LoVo (cell line): Measurements from ENCODE around the gene LAMA5.

Experiments
- DNase-seq: peaks from one replicate; pipeline ENCODE4 v3.0.0-alpha.2; 2016; ENCODE audit warnings: low spot score

LAMA5 gene, protein sequence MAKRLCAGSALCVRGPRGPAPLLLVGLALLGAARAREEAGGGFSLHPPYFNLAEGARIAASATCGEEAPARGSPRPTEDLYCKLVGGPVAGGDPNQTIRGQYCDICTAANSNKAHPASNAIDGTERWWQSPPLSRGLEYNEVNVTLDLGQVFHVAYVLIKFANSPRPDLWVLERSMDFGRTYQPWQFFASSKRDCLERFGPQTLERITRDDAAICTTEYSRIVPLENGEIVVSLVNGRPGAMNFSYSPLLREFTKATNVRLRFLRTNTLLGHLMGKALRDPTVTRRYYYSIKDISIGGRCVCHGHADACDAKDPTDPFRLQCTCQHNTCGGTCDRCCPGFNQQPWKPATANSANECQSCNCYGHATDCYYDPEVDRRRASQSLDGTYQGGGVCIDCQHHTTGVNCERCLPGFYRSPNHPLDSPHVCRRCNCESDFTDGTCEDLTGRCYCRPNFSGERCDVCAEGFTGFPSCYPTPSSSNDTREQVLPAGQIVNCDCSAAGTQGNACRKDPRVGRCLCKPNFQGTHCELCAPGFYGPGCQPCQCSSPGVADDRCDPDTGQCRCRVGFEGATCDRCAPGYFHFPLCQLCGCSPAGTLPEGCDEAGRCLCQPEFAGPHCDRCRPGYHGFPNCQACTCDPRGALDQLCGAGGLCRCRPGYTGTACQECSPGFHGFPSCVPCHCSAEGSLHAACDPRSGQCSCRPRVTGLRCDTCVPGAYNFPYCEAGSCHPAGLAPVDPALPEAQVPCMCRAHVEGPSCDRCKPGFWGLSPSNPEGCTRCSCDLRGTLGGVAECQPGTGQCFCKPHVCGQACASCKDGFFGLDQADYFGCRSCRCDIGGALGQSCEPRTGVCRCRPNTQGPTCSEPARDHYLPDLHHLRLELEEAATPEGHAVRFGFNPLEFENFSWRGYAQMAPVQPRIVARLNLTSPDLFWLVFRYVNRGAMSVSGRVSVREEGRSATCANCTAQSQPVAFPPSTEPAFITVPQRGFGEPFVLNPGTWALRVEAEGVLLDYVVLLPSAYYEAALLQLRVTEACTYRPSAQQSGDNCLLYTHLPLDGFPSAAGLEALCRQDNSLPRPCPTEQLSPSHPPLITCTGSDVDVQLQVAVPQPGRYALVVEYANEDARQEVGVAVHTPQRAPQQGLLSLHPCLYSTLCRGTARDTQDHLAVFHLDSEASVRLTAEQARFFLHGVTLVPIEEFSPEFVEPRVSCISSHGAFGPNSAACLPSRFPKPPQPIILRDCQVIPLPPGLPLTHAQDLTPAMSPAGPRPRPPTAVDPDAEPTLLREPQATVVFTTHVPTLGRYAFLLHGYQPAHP (N-terminal part only)

DNA sequence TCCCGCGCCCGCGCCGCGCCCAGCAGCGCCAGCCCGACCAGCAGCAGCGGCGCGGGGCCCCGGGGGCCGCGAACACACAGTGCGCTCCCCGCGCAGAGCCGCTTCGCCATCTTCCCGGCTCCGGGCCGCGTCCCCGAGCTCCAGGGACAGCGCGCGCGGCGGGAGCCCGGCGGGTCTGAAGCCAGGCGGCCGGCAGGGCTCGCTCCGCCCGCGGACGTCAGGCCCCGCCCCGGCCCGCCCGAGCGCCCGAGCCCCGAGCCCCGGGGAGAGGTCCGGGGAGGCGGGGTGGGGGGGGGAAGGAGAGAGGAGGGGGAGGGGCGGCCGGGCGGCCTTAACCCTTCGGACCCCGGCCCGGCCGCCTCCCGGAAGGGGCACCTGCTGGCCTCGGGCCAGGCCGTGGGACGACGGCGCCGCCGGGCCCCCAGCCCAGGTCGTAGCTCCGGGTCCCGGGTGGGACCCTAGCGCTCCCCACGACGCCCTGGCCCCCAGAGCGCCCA is at the start of gene LAMA5:
TSS of gene LAMA5 (minus strand) at position 177 of the 497 bp plus-strand sequence. CDS start at position 110, 67 bp downstream.
- DNase-seq, result peak; percentile 63

DNA sequence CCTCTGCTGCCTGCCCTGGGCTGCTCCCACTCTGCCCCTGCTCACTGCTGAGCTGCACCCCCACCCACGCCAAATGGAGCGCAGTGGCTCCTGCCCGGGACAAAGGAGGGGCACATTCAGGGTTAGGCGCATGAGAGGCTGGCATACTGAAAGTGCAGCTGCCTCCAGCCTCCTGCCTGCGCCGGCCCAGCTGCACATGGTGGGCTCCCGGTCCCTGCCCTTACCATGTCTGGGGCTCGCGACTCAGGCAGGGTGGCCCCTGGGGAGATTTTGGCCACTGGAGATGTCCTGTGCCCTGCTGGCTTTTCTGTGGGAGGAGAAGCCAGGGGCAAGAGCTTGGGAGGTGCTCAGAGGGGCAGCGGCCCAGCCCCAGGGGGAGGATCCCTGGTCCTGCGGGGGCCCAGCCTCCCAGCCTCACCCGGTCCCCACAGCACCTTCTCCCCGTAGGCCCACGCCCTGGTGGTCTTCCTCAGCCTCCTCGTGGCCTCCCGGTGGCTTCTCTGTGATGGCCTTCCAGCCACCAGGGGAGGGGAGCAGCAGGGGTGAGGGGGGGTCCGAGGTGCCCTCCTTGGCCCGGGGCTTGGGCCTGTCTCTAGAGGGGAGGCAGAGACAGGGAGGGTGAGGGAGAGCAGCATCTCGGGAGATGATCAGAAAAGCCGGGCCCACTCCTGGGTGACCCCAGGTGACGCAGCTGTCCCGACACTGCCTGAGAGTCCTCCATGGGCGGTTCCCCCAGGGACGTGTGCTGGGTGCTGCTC is 48.4 kb upstream of the LAMA5 start:
- DNase-seq, result no peak

DNA sequence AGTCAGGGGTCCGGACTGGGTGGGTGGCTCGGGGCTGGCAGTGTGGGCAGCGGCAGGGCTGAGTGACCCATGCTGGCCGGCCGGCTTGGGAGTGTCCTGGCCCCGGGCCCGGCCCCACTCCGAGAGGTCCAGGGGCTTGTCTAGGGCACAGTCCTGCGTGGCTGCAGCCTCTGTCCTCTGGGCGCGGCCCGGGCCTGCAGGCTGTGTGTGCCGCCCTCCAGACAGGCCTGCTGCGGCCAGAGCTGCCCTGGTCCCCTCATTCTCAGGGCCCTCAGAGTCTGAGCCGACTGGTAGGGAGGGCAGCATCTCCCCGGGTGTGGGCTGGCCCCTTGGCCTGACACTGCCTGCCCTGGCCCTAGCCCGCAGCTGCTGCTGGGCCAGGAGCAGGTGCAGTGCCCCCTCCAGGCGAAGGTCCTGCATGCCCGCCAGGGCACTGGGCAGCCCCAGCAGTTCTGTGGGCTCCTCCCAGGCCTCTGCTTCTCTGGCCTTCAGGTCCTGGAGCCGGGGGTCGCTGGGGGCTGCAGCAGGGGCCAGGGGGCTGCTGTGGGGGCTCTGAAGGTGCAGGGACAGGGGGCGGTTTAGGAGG is 46.9 kb upstream of the LAMA5 start:
- no peak for DNase-seq

DNA sequence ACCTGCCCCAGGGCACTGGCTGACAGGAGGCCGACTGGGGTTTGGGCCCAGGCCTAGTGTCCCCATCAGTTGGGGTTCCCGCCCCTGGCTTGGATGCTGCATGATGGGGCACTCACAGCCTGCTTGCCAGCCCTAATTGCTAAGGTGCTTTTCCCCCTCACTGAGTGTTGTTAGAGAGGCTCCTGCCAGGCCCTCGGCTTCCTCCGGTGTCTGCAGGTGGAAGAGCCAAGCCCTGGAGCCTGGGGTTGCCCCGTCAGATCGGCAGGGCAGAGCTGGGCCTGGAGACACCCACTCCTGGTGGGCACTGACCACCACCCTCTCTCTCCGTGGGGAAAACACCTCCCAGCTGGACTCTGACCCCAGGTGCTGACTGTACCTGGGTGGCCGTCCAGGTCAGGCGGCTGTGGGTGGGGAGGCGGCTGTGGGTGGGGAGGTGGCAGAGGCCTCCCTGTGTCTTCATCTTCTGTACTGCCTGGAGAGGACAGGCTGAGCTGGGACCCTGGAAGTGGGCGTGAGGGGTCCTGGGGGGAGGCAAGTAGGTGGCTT is 46.0 kb upstream of the LAMA5 start:
- no peak for DNase-seq

DNA sequence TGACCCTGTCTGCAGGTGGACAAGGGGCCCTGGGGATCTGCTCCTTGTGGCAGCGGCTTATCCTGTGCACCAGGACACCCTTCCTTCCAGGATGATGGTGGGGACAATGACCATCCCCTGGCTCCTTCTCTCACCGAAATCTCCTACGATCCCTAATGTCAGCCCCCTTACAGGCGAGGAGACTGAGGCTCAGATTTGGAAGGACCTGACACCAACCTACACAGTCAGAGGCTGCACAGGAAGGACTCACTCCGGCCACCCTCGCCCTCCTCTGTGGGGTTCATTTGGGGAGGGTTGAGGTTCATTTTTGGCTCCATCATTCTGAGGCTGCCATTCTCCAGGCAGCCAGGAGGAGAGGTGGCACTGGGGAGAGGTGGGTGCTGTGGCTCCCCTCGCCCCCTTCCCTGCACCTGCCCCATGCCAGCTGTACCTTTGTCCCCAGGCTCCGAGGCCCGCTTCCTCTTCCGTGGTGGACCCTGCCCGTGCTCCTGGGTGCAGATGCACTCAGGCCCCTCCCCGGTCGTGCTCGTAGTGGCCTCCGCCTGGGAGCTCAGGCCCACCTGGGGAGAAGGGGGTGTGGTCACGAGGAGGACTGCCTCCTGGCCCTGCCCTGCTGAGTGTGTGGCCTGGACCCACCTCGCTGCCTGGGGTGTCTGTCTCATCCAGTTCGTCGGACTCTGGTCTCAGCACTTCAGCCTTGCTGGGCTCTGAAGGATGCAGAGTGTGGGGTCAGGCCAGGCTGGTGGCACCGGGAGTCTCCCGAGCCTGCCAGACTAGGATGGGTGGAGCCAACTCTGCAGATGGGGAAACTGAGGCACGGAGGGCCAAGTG is 45.3 kb upstream of the LAMA5 start:
- DNase-seq, result no peak

DNA sequence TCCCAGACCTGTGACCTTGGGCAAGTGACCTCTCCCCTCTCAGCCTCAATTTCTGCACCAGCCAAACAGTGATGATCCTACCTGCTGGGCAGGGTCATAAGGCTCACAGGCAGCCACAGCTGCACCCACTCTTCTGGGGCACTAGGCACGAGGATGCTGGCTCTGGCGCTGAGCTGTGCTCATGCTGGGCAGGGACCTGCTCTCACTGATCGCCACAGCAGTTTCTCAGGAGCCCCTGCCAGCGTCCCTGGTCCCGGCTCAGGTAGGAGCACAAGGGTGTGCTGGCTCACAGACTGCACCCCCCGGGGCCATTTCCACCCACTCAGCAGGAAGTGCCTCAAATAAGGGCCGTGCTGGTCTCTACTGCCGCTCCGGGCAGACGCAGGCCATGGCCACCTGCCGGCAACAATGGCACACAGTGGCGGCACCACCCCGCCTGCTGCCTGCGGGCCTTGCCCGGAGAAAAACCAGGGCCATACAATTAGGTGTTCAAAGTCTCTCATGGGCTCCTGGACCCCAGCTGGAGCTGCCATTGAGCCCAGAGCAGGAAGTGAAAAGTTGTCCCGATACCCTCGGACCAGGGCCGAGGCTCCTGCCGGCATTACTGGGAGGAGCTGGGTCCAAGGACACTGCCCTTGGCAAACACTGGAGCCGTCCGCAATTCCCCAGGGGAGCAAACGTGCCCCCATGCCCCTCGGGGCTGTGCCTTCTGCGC is 44.5 kb upstream of the LAMA5 start:
- no peak for DNase-seq

DNA sequence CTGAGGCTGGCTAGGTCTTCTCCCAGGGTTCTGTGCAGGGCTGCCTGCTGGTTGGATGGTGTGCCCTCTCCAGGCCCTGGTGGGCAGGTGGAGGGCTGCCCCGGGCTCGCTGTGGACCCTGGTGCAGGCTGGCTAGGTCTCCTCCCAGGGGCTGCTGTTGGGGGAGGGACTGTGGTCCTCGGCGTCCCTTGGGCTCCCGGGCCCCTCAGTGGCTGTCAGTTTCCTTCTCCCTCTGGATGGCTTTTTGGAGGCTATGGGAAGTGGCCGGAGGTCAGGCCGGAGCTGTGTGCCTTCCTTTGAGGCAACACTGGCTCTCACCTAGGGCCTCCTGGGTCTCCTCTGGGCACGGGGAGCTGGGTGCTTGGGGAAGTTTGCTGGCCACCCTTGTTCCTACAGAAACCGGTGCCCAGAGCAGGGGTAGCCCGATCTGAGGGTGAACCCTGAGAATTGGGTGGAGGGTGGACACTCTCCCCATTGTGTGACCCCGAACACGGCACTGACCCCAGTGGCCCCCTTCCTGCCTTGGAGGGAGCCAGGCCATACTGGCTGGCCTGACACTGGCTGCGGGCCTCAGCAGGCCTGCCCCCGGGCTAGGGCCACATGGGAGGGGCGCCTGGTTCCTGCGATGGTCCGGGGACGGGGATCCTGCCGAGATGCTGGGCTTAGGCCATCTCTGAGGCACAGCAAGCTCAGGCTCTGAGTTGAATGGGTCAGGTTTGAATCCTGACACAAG is 43.8 kb upstream of the LAMA5 start:
- no peak for DNase-seq

DNA sequence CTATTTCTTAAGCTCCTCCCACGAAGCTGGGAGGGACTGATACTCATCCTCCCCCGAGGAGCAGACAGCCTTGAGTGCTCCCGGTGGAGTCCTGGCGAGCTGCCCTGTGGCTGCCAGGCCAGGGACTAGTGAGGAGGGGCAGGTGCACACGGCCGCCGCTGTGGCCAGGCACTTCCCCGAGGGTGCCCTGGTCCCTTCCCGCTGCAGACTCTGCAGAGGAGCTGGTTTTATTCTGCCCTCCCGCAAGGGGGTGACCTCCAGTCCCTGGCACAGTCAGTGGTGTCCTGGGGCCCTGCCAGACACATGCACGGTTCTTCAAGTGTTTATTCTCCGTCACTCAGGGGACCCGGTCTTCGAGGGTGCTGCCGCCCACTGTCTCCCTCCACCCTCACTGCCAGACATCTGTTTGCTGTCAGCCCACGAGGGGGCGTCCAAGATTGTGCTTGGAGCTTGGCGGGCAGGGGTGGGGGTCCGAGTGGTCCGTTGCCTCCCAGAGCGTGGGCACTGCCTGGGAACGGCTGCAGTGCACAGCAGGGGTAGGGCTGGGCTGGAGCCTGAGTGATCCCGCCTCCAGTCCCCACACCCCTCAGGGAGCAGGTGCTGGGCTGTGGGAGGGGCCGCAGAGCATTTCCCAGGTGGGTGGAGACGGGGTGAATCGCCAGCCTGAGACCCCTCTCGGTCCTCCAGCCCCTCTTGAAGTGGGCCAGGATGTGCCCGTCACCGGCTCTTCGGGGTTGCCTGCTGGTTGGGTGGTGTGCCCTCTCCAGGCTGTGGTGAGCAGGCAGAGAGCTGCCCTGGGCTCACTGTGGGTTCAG is 43.0 kb upstream of the LAMA5 start:
- DNase-seq, result no peak

DNA sequence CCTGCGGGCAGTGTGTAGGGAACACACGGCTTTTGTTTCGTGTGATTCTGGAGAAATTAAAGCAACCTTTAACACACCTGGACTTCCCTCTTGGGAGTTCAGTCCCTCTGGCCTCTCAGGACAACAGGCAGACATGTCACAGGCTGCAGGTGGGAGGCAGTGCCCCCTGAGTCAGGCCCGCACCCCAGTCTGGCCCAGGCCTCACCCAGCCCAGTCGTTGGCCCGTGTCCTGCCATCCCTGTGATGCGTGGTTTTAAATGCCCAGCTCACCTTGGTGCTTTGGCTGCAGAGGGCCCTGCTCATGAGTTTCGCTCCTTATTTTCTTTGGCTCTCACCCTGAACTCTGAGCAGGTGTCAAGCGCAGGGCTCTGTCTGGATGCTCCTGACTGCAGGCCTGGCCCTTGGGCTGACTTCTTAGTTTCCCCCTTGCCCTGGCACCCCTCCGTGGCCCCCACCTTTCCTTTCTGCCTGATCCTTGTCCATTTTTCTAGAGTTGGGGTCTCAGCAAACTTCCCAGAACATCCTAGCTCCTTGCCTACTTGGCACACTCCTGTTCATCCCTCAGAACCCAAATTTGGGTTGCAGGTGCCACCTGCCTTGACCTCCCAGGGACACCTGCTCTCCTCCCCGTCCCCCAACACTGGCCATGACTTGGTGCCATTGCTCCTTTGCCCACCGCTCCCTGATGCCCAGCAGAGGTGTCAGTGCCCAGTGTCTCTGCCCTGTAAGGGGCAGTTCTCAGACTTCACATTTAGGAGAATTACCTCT is 42.2 kb upstream of the LAMA5 start:
- DNase-seq, result no peak

DNA sequence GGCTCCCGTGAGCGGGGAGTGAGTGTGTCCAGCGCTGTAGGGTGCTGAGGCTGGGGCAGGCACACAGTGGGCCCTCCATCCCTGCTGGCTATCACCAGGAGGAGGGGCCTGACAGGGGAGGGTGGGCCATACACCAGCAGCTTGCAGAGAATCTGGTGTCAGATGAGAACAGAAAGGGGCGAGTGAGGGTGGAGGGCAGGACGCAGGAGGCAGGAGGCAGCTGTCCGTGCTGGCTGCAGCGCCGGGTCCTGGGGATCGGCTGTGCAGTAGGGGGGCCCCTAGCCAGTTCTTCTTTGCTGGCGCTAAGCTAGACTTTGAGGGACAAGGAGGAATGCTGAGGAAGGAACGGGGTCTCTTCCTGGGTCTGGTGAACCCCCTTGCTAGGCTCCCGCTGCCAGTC is 41.5 kb upstream of the LAMA5 start:
- no peak for DNase-seq

DNA sequence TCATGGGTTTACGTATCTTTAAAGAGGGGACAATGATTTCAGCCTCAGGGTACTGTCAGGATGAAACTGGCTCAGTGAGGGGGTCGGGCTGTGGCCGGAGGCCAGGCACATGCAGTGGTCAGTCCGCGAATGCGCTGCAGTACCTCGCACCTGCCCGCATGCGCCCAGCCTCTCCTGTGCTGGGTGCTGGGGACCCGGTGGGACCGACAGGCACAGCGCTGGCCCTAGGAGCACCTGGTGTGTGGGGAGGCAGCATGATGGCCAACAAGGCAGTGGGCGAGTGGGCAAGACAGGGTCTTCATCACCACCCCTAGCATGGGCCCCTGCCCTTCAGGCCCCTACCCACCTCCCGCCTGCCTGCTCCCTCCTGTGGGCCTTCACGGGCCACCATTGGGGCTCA is 40.9 kb upstream of the LAMA5 start:
- no peak for DNase-seq

DNA sequence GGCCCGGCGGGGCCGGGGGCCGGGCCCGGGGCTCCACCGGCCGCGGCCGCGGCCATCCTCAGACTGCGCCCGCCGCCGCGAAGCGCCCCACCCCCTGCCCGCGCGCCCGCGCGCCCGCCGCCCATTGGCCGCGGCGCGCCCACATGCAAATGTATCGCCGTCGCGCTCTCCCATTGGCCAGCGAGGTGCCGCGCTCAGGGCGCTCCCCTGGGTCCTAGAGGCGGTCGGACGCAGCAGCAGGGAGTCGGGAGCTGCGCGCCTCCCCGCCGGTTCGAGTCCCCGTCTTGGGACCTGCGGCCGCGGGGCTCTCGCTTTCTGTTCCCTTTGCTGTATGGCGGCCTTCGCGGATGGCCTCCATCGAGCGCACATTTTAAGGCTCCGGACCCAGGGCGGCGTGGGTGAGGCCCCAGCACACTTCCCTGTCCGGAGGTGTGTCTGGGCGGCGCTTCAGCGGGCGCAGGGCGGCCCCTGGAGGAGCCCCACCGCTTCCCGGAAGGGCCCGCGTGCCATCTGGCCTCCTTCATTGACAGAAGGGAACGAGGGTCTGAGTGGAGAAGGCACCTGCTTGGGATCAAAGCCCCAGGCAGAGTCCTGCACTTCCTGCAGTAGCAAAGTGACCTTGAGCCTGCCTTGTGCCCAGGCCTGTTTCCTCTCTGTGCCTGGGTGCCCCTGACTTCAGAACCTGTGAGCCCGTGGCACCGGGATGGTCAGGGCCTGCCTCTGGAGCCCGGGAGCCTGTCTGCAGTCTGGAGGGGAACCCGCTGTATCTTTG is 40.3 kb upstream of the LAMA5 start, which contains the start of gene CABLES2:
TSS of gene CABLES2 (minus strand) at position 65 of the 772 bp plus-strand sequence. CDS start at position 56, 9 bp downstream.
- peak; percentile 95 for DNase-seq

DNA sequence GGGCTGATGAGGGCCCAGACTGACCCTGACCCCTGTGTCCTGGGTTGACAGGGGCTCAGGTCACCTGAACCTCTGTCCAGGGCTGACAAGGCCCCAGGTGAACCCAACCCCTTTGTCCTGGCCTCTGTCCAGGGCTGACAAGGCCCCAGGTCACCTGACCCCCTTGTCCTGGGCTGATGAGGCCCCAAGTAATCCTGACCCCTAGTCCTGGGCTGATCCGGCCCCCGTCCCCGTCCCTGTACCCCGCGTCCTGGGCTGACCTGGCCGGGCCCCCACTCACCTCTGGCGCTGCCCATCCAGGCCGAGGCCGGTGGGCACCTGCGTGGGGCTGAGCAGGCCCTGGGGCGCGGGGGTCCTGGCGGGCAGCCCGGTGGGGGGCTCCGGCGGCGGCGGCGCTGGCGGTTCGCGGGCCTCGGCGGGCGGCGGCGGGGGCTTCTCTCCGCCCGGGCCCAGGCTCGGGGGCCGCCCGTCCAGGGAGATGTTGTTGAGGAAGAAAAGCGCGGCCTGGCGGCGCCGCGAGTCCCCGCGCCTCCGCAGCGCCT is 39.6 kb upstream of the LAMA5 start:
- no peak for DNase-seq

DNA sequence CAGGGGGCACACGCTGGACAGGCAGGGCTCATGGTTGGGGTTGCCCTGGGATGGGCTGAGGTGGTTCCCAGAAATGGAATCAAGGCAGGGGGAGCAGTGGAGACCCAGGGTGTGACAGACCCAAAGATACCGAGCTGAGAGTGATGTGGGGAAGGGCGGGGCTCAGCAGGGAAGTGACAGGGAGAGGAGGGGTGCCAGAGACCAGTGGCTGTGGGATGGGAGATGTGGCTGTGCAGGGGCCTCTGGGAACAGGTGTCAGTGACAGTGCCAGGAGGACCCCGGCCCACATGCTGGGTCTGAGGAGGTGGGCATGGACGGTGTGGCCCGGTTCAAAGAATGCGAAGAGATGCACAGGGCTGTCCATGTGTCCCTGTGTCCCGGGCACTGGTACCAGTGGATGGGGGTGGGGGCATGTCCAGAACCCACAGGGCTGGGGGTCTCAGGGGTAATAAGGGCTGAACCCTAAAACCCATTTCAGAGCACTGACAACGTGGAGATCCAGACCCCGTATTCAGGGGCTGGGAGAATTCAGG is 38.9 kb upstream of the LAMA5 start:
- no peak for DNase-seq
